Measurements from ENCODE around the gene MAPK8IP3. TPM values are rescaled to one million over a fixed set of nuclear protein-coding genes. Genes with fewer than 3 reads are reported as not detected.

The MAPK8IP3 gene
- total RNA-seq, 1 experiment from 2014 or later, result 41.1 TPM

DNA sequence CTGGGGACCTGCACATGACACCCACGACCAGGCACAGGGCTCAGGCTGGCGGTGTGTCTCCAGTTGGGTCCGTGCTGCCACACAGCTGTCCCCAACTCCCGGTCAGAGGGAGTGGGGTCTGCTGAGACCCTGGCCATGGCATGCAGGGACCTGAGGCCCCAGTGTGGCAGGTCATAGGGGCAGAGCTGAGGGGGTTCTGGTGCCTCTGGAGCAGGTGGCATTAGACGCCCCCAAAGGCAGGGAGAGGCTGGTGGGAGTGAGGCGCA is 81.0 kb downstream of the MAPK8IP3 start:
- Histone ChIP-seq H3K4me2 (ENCODE audit: low read length) (no peak overlapping the region), H3K79me2 (ENCODE audit: low read length) (peaks cover 37% of the 10 kb centered on the region), H3K9me3 (ENCODE audit: low read length) (no peaks in the 10 kb centered on the region), H4K20me1 (ENCODE audit: low read length) (no peaks in the 10 kb centered on the region), H3F3A (ENCODE audit: low read length, unreplicated experiment) (no peaks in the 10 kb centered on the region), H2AFZ (ENCODE audit: low read length) (no peak overlapping the region), H3K36me3 (ENCODE audit: low read depth, low read length) (no peaks in the 10 kb centered on the region), H3K9me2 (replicated peaks; ENCODE audit: low read length) (no peaks in the 10 kb centered on the region), H3K4me1 (ENCODE audit: insufficient read depth, low read length) (no peaks in the 10 kb centered on the region; the same call in 1 of the 2 replicates), H3K27ac (ENCODE audit: low read length) (no peak overlapping the region), H3K9ac (ENCODE audit: low read length) (no peak overlapping the region), H3K4me3 (ENCODE audit: low read length) (no peak overlapping the region), H3K27me3 (ENCODE audit: low read length) (no peaks in the 10 kb centered on the region)
- TF ChIP-seq, protein P1, sequence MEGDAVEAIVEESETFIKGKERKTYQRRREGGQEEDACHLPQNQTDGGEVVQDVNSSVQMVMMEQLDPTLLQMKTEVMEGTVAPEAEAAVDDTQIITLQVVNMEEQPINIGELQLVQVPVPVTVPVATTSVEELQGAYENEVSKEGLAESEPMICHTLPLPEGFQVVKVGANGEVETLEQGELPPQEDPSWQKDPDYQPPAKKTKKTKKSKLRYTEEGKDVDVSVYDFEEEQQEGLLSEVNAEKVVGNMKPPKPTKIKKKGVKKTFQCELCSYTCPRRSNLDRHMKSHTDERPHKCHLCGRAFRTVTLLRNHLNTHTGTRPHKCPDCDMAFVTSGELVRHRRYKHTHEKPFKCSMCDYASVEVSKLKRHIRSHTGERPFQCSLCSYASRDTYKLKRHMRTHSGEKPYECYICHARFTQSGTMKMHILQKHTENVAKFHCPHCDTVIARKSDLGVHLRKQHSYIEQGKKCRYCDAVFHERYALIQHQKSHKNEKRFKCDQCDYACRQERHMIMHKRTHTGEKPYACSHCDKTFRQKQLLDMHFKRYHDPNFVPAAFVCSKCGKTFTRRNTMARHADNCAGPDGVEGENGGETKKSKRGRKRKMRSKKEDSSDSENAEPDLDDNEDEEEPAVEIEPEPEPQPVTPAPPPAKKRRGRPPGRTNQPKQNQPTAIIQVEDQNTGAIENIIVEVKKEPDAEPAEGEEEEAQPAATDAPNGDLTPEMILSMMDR (conservative IDR thresholded peaks at IDR 0.05; ENCODE audit: low read depth, low read length), result no peak
- no peak for TF ChIP-seq EZH2phosphoT487 (IDR thresholded peaks at IDR 0.05; ENCODE audit: borderline replicate concordance, low read length)
- no peak for TF ChIP-seq EZH2 (IDR thresholded peaks at IDR 0.05; ENCODE audit: low read length, unreplicated experiment)
- CTCF ChIA-PET, result no interaction called here
- DNase-seq (no peak), ATAC-seq (no peak)
- intact Hi-C loops (cut with micrococcal nuclease), result no loop called here
- POLR2A ChIA-PET (ENCODE audit: unreplicated experiment), result no interaction called here
- BruUV-seq (replicated peaks), result no TSS peak

DNA sequence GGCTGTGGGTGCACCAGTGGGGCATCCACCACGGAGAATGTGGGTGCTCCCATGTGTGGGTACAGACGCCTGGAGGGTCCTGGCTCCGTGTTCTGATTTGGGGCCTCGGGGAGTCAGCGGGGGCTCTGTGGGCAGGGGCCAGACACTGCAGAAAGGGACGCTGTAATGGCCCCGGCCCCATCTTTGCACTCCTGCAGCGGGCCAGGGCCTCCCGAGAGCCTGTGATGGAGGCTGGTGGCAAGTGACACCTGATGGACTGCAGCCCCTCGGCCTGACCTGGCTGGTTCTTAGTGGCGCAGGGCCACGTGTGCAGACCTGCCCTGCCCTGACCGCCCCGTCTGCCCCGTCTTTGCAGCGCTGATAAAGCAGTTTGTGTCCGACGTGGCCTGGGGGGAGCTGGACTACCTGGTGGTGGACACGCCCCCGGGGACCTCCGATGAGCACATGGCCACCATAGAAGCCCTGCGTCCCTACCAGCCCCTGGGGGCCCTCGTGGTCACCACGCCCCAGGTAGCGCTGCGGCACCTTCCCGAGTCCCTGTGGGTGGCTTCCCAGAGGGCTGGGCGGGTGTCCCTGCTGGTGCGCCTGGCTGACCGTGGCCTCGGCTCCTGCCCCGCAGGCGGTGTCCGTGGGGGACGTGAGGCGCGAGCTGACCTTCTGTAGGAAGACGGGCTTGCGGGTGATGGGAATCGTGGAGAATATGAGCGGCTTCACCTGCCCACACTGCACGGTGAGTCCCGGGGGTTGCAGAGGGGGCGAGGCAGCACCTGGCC is 81.5 kb downstream of the MAPK8IP3 start:
- TF ChIP-seq EZH2phosphoT487 (IDR thresholded peaks at IDR 0.05; ENCODE audit: borderline replicate concordance, low read length), result no peak
- TF ChIP-seq, protein P1 (conservative IDR thresholded peaks at IDR 0.05; ENCODE audit: low read depth, low read length), result no peak
- no peak for TF ChIP-seq EZH2 (IDR thresholded peaks at IDR 0.05; ENCODE audit: low read length, unreplicated experiment)
- Histone ChIP-seq H3K4me2 (ENCODE audit: low read length) (no peak overlapping the region), H3K9ac (ENCODE audit: low read length) (no peak overlapping the region), H3F3A (ENCODE audit: low read length, unreplicated experiment) (no peaks in the 10 kb centered on the region), H3K9me2 (replicated peaks; ENCODE audit: low read length) (no peaks in the 10 kb centered on the region), H3K79me2 (ENCODE audit: low read length) (peaks cover 37% of the 10 kb centered on the region), H3K4me3 (ENCODE audit: low read length) (no peak overlapping the region), H3K27me3 (ENCODE audit: low read length) (no peaks in the 10 kb centered on the region), H3K9me3 (ENCODE audit: low read length) (no peaks in the 10 kb centered on the region), H4K20me1 (ENCODE audit: low read length) (no peaks in the 10 kb centered on the region), H3K4me1 (ENCODE audit: insufficient read depth, low read length) (no peaks in the 10 kb centered on the region; the same call in 1 of the 2 replicates), H3K27ac (ENCODE audit: low read length) (no peak overlapping the region), H3K36me3 (ENCODE audit: low read depth, low read length) (no peaks in the 10 kb centered on the region), H2AFZ (ENCODE audit: low read length) (no peak overlapping the region)
- no peak for ATAC-seq
- DNase-seq, result no peak
- BruUV-seq (replicated peaks), result no TSS peak
- ChIA-PET POLR2A (ENCODE audit: unreplicated experiment) (no interaction called here), CTCF (no interaction called here)
- intact Hi-C loops (cut with micrococcal nuclease), result no loop called here

DNA sequence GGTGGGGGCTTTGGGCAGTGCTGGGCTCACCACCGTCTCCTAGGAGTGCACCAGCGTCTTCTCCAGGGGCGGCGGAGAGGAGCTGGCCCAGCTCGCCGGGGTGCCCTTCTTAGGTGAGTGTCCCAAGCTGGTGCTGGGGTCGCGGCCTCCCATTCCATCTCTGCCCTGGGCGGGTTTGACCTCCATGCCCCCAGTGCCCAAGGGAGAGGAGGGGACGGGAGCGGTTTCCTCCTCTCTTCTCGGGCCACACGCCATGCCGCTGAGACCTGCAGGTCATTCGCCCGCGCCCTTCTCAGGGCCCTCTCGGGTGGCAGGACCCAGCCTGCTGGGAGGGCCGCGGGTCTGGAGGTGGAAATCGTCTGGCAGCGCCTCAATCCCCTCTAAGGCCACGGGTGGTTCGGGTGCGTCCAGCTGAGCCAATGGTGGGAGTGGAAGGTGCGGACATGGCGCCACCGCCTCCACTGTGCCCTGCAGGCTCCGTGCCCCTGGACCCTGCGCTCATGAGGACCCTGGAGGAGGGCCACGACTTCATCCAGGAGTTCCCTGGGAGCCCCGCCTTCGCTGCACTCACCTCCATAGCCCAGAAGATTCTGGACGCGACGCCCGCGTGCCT is 82.2 kb downstream of the MAPK8IP3 start:
- POLR2A ChIA-PET (ENCODE audit: unreplicated experiment), result no interaction called here
- Histone ChIP-seq H2AFZ (ENCODE audit: low read length) (no peak overlapping the region), H3K4me2 (ENCODE audit: low read length) (no peak overlapping the region), H3K9ac (ENCODE audit: low read length) (no peak overlapping the region), H4K20me1 (ENCODE audit: low read length) (no peaks in the 10 kb centered on the region), H3K9me3 (ENCODE audit: low read length) (no peaks in the 10 kb centered on the region), H3K36me3 (ENCODE audit: low read depth, low read length) (no peaks in the 10 kb centered on the region), H3K9me2 (replicated peaks; ENCODE audit: low read length) (no peaks in the 10 kb centered on the region), H3K4me3 (ENCODE audit: low read length) (no peak overlapping the region), H3K27ac (ENCODE audit: low read length) (no peak overlapping the region), H3K27me3 (ENCODE audit: low read length) (no peaks in the 10 kb centered on the region), H3K4me1 (ENCODE audit: insufficient read depth, low read length) (no peaks in the 10 kb centered on the region; the same call in 1 of the 2 replicates), H3K79me2 (ENCODE audit: low read length) (peaks cover 34% of the 10 kb centered on the region), H3F3A (ENCODE audit: low read length, unreplicated experiment) (no peaks in the 10 kb centered on the region)
- CTCF ChIA-PET, result no interaction called here
- no peak for ATAC-seq
- DNase-seq, result no peak
- intact Hi-C loops (cut with micrococcal nuclease), result no loop called here
- TF ChIP-seq, protein P1 (conservative IDR thresholded peaks at IDR 0.05; ENCODE audit: low read depth, low read length), result no peak
- TF ChIP-seq EZH2 (IDR thresholded peaks at IDR 0.05; ENCODE audit: low read length, unreplicated experiment) (no peak), EZH2phosphoT487 (IDR thresholded peaks at IDR 0.05; ENCODE audit: borderline replicate concordance, low read length) (no peak)
- no TSS peak for BruUV-seq (replicated peaks)
